B cell (primary cell): Measurements from ENCODE around the gene HJV. TPM values are rescaled to one million over a fixed set of nuclear protein-coding genes. Genes with fewer than 3 reads are reported as not detected.
"Not testable (repeated sequence)": the region's sequence is repeated elsewhere in the genome, so short reads cannot be mapped to it uniquely, and the experiment has no call there.

Experiments
- ATAC-seq: fragments of 200-7000 bp; cut with Tn5 transposase; one replicate; pipeline ENCODE4 v1.10.0; 2021; ENCODE audit warnings: low read depth, mild to moderate bottlenecking, moderate number of reproducible peaks, moderate library complexity
- CTCF ChIA-PET: fragments of 350-600 bp; sonication (Branson Sonifier 250); formaldehyde crosslinking; loops from one replicate; lab custom pipeline; 2021; ENCODE audit warnings: antibody characterized with exemption, inconsistent platforms; lab: Charles Lee
- POLR2A ChIA-PET: fragments of 350-600 bp; sonication (Branson Sonifier 250); formaldehyde crosslinking; loops from one replicate; lab custom pipeline; 2021; ENCODE audit warnings: antibody characterized with exemption; lab: Charles Lee
- DNase-seq: peaks from one replicate; pipeline ENCODE4 v3.0.0; 2013
- H2AFZ ChIP-seq: 2 replicates; pipeline ENCODE4 v1.6.1; 2012; ENCODE audit warnings: mild to moderate bottlenecking, low read depth, low read length; ENCODE audit not compliant: insufficient read depth, poor library complexity, severe bottlenecking
- H3K27ac ChIP-seq, 2 donors: 1 replicate in 1 of 2; 2 replicates in 1 of 2; pipeline ENCODE4 v1.5.1; 2012 to 2013; ENCODE audit warnings: low read length in 2 of 2, mild to moderate bottlenecking in 2 of 2, moderate library complexity in 1 of 2
- H3K27me3 ChIP-seq, 4 experiments: fragments of 200-600 bp in 1 of 4; sonication (generic) in 1 of 4; replicated peaks in 1 of 4; 1 replicate in 2 of 4; 2 replicates in 2 of 4; pipeline versions ENCODE4 v1.6.1 to v1.7.0; 2013 to 2016; ENCODE audit warnings: low read length in 3 of 4, mild to moderate bottlenecking in 2 of 4, mixed read lengths in 1 of 4, moderate library complexity in 1 of 4; ENCODE audit not compliant: insufficient read depth in 4 of 4, control insufficient read depth in 3 of 4; ENCODE audit errors: control extremely low read depth in 1 of 4
- H3K36me3 ChIP-seq, 2 experiments: replicated peaks in 1 of 2; 1 replicate in 1 of 2; 2 replicates in 1 of 2; pipeline versions ENCODE4 v1.6.1 to v1.7.1; 2013; ENCODE audit warnings: low read length in 1 of 2; ENCODE audit not compliant: insufficient read depth in 2 of 2, control insufficient read depth in 1 of 2; ENCODE audit errors: control extremely low read depth in 1 of 2, extremely low read depth in 1 of 2
- H3K4me1 ChIP-seq, 2 donors: fragments of 200-600 bp in 1 of 2; sonication (generic) in 1 of 2; 1 replicate in 1 of 2; 2 replicates in 1 of 2; pipeline versions ENCODE4 v1.5.1 to v1.6.1; 2013 to 2017; ENCODE audit warnings: low read length in 2 of 2; ENCODE audit not compliant: control insufficient read depth in 2 of 2, insufficient read depth in 2 of 2
- H3K4me2 ChIP-seq: replicated peaks from 2 replicates; pipeline ENCODE3; 2012; ENCODE audit warnings: mild to moderate bottlenecking, low read depth, low read length; ENCODE audit not compliant: poor library complexity, severe bottlenecking
- H3K4me3 ChIP-seq, 5 experiments: fragments of 200-600 bp in 1 of 5; sonication (generic) in 1 of 5; 1 replicate in 3 of 5; 2 replicates in 2 of 5; pipeline versions ENCODE4 v1.5.1 to v1.7.0; 2011 to 2016; ENCODE audit warnings: low read length in 4 of 5, mild to moderate bottlenecking in 4 of 5, low read depth in 2 of 5, control low read depth in 1 of 5, moderate library complexity in 1 of 5; ENCODE audit not compliant: insufficient read depth in 1 of 5; ENCODE audit errors: control extremely low read depth in 1 of 5, extremely low read depth in 1 of 5
- H3K79me2 ChIP-seq: fragments of 200-600 bp; sonication (generic); one replicate; pipeline ENCODE4 v1.6.0; 2016; ENCODE audit warnings: low read length; ENCODE audit not compliant: control insufficient read depth, insufficient read depth
- H3K9ac ChIP-seq: fragments of 200-600 bp; sonication (generic); 2 replicates; pipeline ENCODE4 v1.6.1; 2017; ENCODE audit warnings: mild to moderate bottlenecking, low read length, moderate library complexity
- H3K9me3 ChIP-seq, 3 donors: one replicate each; pipeline versions ENCODE4 v1.6.1 to v1.7.1; 2013; ENCODE audit warnings: low read length in 2 of 3; ENCODE audit not compliant: control insufficient read depth in 2 of 3, insufficient read depth in 1 of 3; ENCODE audit errors: control extremely low read depth in 1 of 3
- H4K20me1 ChIP-seq: 2 replicates; pipeline ENCODE4 v1.6.0; 2012; ENCODE audit warnings: mild to moderate bottlenecking, low read length; ENCODE audit not compliant: insufficient read depth, control insufficient read depth, poor library complexity, severe bottlenecking
- H3K27ac Mint-ChIP-seq: one replicate; pipeline ENCODE4 v1.8.0; 2021; ENCODE audit warnings: mixed read lengths
- H3K27me3 Mint-ChIP-seq: one replicate; pipeline ENCODE4 v1.8.0; 2021; ENCODE audit warnings: mixed read lengths
- H3K4me1 Mint-ChIP-seq: one replicate; pipeline ENCODE4 v1.8.0; 2021; ENCODE audit warnings: mixed read lengths
- H3K4me3 Mint-ChIP-seq: one replicate; pipeline ENCODE4 v1.8.0; 2021; ENCODE audit warnings: mixed read lengths
- H3K9me3 Mint-ChIP-seq: one replicate; pipeline ENCODE4 v1.8.0; 2022; ENCODE audit warnings: mixed read lengths; ENCODE audit not compliant: insufficient read depth
- EZH2 ChIP-seq: IDR thresholded peaks from 2 replicates; pipeline ENCODE4 v1.6.1; 2012; ENCODE audit warnings: borderline replicate concordance, low read depth, mild to moderate bottlenecking, moderate library complexity, low read length; ENCODE audit not compliant: insufficient read depth, poor library complexity, severe bottlenecking
- WGBS: methylation state at CpG from one replicate; pipeline ENCODE4 v1.1.5; 2013; ENCODE audit warnings: missing lambda C conversion rate; ENCODE audit not compliant: insufficient coverage; 5-methylcytosine and 5-hydroxymethylcytosine counted together
- intact Hi-C: fragments of 100-400 bp; cut with micrococcal nuclease; formaldehyde crosslinking; loops from one replicate; pipeline ENCODE4 v1.10.0; 2022
- polyA plus RNA-seq: library from polyadenylated mRNA; depleted of rRNA; stranded (reverse); fragments of >200 nt; gene quantifications from 2 replicates; pipeline ENCODE4 v1.2.3, GENCODE V29; 2012
- total RNA-seq, 2 donors: library from RNA; stranded (reverse); fragments of 120-200 nt in 1 of 2; gene quantifications; 1 replicate in 1 of 2; 2 replicates in 1 of 2; pipeline versions ENCODE4 v1.2.3 to v1.2.4, GENCODE V29; 2013 to 2022
- TF ChIP-seq, protein P1 (sequence below): fragments of 200-600 bp; IDR thresholded peaks from one replicate; pipeline ENCODE4 v1.8.0; 2022; ENCODE audit warnings: antibody characterized with exemption, mild to moderate bottlenecking

Gene HJV
- total and polyA plus RNA-seq, 2 donors (not counting 1 experiment from before 2014, with no cell fraction given): not detected

DNA sequence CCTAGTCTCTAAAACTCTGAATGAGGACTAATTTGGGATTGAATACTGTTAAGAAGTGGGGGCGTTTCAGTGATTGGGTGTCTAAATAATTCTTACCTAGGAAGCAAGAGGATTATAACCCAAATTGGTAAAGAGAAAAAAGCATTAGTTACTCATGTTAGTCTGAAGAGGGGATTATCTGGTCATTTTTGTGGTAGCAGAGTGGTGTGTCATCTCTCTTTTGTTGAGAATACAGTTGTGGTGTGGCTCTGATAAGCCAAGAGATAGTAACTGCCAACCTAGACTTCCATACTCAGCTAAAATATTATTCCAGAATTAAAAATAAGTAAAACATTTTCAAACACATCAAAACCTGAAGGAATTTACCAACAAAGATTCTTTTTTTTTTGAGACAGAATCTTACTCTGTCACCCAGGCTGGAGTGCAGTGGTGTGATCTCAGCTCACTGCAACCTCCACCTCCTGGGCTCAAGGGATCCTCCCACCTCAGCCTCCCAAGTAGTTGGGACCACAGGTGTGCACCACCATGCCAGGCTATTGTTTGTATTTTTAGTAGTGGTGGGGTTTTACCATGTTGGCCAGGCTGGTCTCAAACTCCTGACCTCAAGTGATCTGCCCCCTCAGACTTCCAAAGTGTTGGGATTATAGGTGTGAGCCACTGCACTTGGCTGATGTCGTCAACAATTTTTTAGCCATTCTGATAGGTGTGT is 4.4 kb upstream of the HJV start:
- intact Hi-C loops, H3K9me3 ChIP-seq, H3K4me3 ChIP-seq, H3K27ac ChIP-seq, H3K4me1 ChIP-seq, H3K27ac Mint-ChIP-seq, DNase-seq, H3K9ac ChIP-seq, H3K36me3 ChIP-seq, H4K20me1 ChIP-seq, H2AFZ ChIP-seq, H3K9me3 Mint-ChIP-seq, H3K79me2 ChIP-seq, ATAC-seq, H3K4me3 Mint-ChIP-seq, POLR2A ChIA-PET, H3K4me1 Mint-ChIP-seq, H3K4me2 ChIP-seq: not testable (repeated sequence)
- WGBS: 80% methylated on average over 1 of the region's 2 CpGs
- CTCF ChIA-PET: interaction anchor here (1.1 to 1.3 kb wide), 2 partner anchors 14 to 49 kb away, joined by 4 read pairs; no protein-coding TSS in a partner anchor
- peaks cover 38% of the 10 kb centered on the region for H3K27me3 Mint-ChIP-seq
- peaks cover 0 to 15% (median 13%) of the 10 kb centered on the region in 4 experiments for H3K27me3 ChIP-seq

DNA sequence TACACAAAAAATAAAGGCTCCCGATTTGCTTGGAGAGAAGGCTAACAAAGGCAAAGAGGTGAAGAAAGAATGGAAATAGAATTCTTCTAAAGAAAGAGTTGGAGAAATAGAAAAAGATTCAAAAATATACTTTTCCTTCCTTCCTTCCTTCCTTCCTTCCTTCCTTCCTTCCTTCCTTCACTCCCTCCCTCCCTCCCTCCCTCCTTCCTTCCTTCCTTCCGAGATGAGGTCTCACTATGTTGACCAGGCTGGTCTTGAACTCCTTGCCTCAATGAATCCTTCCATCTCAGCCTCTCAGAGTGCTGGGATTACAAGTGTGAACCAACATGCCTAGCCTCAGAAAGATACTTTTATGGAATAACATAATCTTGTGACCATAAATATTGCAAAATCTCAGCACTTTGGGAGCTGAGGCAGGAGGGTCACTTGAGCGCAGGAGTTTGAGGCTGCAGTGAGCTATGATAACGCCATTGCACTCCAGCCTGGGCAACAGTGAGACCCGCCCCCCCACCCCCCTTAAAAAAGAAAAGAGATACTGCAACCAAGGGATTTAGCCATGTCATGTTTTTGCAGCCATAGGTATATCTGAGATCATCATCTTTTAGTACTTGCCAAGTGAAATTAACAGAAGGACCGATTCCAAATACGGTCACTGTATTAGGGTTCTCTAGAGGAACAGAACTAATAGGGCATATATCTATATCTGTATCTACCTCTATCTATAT is 1.0 kb upstream of the HJV start:
- H3K79me2 ChIP-seq: no peaks in the 10 kb centered on the region
- H3K4me1 ChIP-seq: peaks cover 10 to 19% of the 10 kb centered on the region in 2 donors
- no peak overlapping the region for H3K4me3 ChIP-seq
- no peaks in the 10 kb centered on the region for H3K36me3 ChIP-seq
- H3K27me3 Mint-ChIP-seq: peaks cover 61% of the 10 kb centered on the region
- ChIA-PET POLR2A (no interaction called here), CTCF (interaction anchor here (0.5 to 2.4 kb wide), 7 partner anchors 10 to 177 kb away, joined by 3 to 7 read pairs (median 5); partner anchors contain the start of gene NUDT17)
- H3K9ac ChIP-seq: no peak overlapping the region
- H3K4me2 ChIP-seq: no peak overlapping the region
- peaks cover 10% of the 10 kb centered on the region for H3K4me1 Mint-ChIP-seq
- H4K20me1 ChIP-seq: no peaks in the 10 kb centered on the region
- H3K4me3 Mint-ChIP-seq: no peak overlapping the region
- no peaks in the 10 kb centered on the region for H3K9me3 Mint-ChIP-seq
- no peak for ATAC-seq
- H3K27ac ChIP-seq: no peak overlapping the region
- H3K27me3 ChIP-seq: peaks cover 0 to 45% (median 32%) of the 10 kb centered on the region in 4 experiments
- WGBS: 100% methylated on average over 1 of the region's 7 CpGs
- no peak for TF ChIP-seq EZH2
- TF ChIP-seq, protein P1, sequence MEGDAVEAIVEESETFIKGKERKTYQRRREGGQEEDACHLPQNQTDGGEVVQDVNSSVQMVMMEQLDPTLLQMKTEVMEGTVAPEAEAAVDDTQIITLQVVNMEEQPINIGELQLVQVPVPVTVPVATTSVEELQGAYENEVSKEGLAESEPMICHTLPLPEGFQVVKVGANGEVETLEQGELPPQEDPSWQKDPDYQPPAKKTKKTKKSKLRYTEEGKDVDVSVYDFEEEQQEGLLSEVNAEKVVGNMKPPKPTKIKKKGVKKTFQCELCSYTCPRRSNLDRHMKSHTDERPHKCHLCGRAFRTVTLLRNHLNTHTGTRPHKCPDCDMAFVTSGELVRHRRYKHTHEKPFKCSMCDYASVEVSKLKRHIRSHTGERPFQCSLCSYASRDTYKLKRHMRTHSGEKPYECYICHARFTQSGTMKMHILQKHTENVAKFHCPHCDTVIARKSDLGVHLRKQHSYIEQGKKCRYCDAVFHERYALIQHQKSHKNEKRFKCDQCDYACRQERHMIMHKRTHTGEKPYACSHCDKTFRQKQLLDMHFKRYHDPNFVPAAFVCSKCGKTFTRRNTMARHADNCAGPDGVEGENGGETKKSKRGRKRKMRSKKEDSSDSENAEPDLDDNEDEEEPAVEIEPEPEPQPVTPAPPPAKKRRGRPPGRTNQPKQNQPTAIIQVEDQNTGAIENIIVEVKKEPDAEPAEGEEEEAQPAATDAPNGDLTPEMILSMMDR: no peak
- H2AFZ ChIP-seq: no peak overlapping the region
- no peak for DNase-seq
- no peak overlapping the region for H3K27ac Mint-ChIP-seq
- intact Hi-C loops: no loop called here
- H3K9me3 ChIP-seq: no peaks in the 10 kb centered on the region
